SJSA1 (cell line): Measurements from ENCODE around the gene NKX2-3. TPM values are rescaled to one million over a fixed set of nuclear protein-coding genes. Genes with fewer than 3 reads are reported as not detected.
A peak's percentile ranks its signal among the peaks of the same experiment; 100 is the strongest.

Experiments
- DNase-seq, 2 experiments: peaks; one replicate each; pipeline ENCODE4 v3.0.0-alpha.2; 2015 to 2020; ENCODE audit warnings: low spot score in 2 of 2, low read depth in 1 of 2
- H3K27ac ChIP-seq: fragments of 250-450 bp; sonication (Bioruptor Pico); 2 replicates; pipeline ENCODE4 v1.5.1; 2020; ENCODE audit warnings: mild to moderate bottlenecking, moderate library complexity
- H3K27me3 ChIP-seq: fragments of 250-450 bp; sonication (Bioruptor Pico); replicated peaks from 2 replicates; pipeline ENCODE4 v1.5.1; 2020; ENCODE audit warnings: mild to moderate bottlenecking, moderate library complexity
- H3K36me3 ChIP-seq: fragments of 250-450 bp; sonication (Bioruptor Pico); 2 replicates; pipeline ENCODE4 v1.5.1; 2020; ENCODE audit warnings: mild to moderate bottlenecking
- H3K4me1 ChIP-seq: fragments of 250-450 bp; sonication (Bioruptor Pico); replicated peaks from 2 replicates; pipeline ENCODE4 v1.6.1; 2021; ENCODE audit warnings: mild to moderate bottlenecking
- H3K4me3 ChIP-seq: fragments of 250-450 bp; sonication (Bioruptor Pico); 2 replicates; pipeline ENCODE4 v1.5.1; 2020; ENCODE audit warnings: mild to moderate bottlenecking
- H3K9me3 ChIP-seq: fragments of 250-450 bp; sonication (Bioruptor Pico); replicated peaks from 2 replicates; pipeline ENCODE4 v1.5.1; 2020; ENCODE audit warnings: mild to moderate bottlenecking
- total RNA-seq: library from RNA; depleted of rRNA; stranded (reverse); fragments of >200 nt; shearing (Covaris generic); gene quantifications from 2 replicates; pipeline ENCODE4 v1.2.3, GENCODE V29; 2014; rRNA removed

NKX2-3 gene
- total RNA-seq: 1.4 TPM in 1 of 2 replicates, not detected in the other

DNA sequence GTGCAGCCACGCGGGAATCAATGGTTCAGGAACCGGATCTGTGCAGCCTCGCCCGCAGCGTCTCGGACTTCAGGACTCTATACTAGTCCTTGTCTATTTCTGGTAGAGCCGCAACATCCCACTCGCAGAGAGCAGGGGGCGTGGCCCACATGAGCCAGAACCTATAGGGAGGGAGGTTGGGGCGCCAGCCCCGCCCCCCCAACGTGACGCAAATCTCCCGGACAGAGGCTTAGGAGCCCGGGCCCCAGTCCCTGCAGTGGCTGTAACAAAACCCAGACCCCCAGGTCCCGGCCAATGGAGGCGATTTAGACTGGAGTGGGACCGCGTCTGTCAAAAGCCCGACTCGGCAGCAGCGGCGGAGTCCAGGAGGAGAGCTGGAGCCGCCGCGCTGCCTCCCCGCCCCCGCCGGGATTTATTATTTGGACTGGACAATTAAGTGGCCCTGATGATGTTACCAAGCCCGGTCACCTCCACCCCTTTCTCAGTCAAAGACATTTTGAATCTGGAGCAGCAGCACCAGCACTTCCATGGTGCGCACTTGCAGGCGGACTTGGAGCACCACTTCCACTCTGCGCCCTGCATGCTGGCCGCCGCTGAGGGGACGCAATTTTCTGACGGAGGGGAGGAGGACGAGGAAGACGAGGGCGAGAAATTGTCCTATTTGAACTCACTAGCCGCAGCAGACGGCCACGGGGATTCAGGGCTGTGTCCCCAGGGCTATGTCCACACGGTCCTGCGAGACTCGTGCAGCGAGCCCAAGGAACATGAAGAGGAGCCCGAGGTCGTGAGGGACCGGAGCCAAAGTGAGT is at the start of gene NKX2-3:
TSS of gene NKX2-3 (plus strand) at position 256 of the 809 bp plus-strand sequence. CDS start at position 446, 190 bp downstream.
- no peaks in the 10 kb centered on the region for H3K36me3 ChIP-seq
- H3K4me3 ChIP-seq: no peak within 1 kb of the TSS
- H3K27me3 ChIP-seq: peaks cover 98% of the 10 kb centered on the region
- DNase-seq: peak in 1 of 2 experiments; percentile 22
- H3K9me3 ChIP-seq: no peaks in the 10 kb centered on the region
- H3K27ac ChIP-seq: no peak within 1 kb of the TSS
- H3K4me1 ChIP-seq: peaks cover 10% of the 10 kb centered on the region

- Histone ChIP-seq H3K27ac (no peak overlapping the region), H3K9me3 (no peaks in the 10 kb centered on the region)
Measured at GRCh38 chr10:99484626-99485581, 47.8 kb upstream of the NKX2-3 start.

GRCh38 chr10:99487125-99487807 is 45.5 kb upstream of the NKX2-3 start:
- Histone ChIP-seq H3K27ac (no peak overlapping the region), H3K4me3 (no peak overlapping the region), H3K36me3 (no peaks in the 10 kb centered on the region), H3K27me3 (peaks cover 49% of the 10 kb centered on the region), H3K9me3 (no peaks in the 10 kb centered on the region), H3K4me1 (no peaks in the 10 kb centered on the region)
- DNase-seq: no peak

More at GRCh38 chr10:99484626-99485581, 47.8 kb upstream of the NKX2-3 start:
- no peaks in the 10 kb centered on the region for H3K4me1 ChIP-seq
- no peak for DNase-seq
- peaks cover 31% of the 10 kb centered on the region for H3K27me3 ChIP-seq
- H3K36me3 ChIP-seq: no peaks in the 10 kb centered on the region
- no peak overlapping the region for H3K4me3 ChIP-seq

DNA sequence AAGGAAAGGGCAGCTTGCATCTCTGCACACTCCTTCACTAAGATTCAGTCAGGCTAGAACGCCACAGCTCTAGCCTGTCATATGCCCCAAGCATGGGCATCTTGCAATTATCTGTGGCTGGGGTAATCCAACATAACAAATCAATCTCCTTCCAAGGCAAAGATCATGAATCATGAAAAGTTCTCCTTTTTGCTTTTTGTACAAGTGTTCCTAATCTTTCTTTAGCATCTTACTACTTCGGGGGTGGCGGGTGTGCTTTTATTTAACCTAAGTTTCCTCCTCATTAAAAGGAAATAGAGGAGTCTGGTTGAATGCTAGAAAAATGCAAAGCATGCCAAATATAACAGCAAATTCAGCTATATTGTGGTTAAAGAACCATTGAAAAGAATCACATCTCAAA is 43.5 kb upstream of the NKX2-3 start:
- H3K36me3 ChIP-seq: no peaks in the 10 kb centered on the region
- no peak overlapping the region for H3K27ac ChIP-seq
- H3K27me3 ChIP-seq: peaks cover 45% of the 10 kb centered on the region
- H3K4me1 ChIP-seq: no peaks in the 10 kb centered on the region
- no peak overlapping the region for H3K4me3 ChIP-seq
- H3K9me3 ChIP-seq: no peaks in the 10 kb centered on the region
- DNase-seq: no peak

- Histone ChIP-seq H3K27ac (no peak overlapping the region), H3K36me3 (no peaks in the 10 kb centered on the region), H3K9me3 (peaks cover 7% of the 10 kb centered on the region; the same call in 1 of the 2 replicates), H3K4me3 (no peak overlapping the region), H3K27me3 (peaks cover 1% of the 10 kb centered on the region), H3K4me1 (no peaks in the 10 kb centered on the region)
- no peak for DNase-seq
Measured at GRCh38 chr10:99497343-99498025, 35.3 kb upstream of the NKX2-3 start.

GRCh38 chr10:99506416-99506815 is 26.3 kb upstream of the NKX2-3 start:
- Histone ChIP-seq H3K27ac (no peak overlapping the region), H3K4me1 (no peaks in the 10 kb centered on the region), H3K36me3 (no peaks in the 10 kb centered on the region), H3K9me3 (no peaks in the 10 kb centered on the region), H3K4me3 (no peak overlapping the region), H3K27me3 (peaks cover 5% of the 10 kb centered on the region; the same call in 1 of the 2 replicates)
- no peak for DNase-seq

DNA sequence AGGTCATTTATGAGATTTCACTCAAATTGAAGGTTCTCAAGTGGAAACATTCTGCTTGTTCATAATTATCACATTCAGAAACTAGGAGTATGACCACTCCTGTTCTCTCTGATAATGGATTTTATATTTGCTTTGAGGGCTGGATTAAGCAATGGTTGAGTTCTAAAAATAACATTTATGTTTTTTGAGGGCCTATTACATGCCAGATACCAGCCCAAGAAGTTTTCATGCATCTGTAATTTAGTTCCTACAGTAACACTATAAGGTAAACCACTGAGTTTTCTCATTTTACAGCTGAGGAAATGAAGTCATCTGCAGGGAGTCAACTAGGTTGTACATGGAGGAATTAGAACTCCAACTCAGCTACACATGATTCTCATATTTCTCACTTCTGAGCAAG is 25.5 kb upstream of the NKX2-3 start:
- no peaks in the 10 kb centered on the region for H3K4me1 ChIP-seq
- H3K27ac ChIP-seq: no peak overlapping the region
- no peaks in the 10 kb centered on the region for H3K9me3 ChIP-seq
- H3K4me3 ChIP-seq: no peak overlapping the region
- DNase-seq: no peak
- H3K27me3 ChIP-seq: 0 out of 2 replicates have a peak, but pooled peaks cover 5% of the 10 kb centered on the region
- no peaks in the 10 kb centered on the region for H3K36me3 ChIP-seq

DNA sequence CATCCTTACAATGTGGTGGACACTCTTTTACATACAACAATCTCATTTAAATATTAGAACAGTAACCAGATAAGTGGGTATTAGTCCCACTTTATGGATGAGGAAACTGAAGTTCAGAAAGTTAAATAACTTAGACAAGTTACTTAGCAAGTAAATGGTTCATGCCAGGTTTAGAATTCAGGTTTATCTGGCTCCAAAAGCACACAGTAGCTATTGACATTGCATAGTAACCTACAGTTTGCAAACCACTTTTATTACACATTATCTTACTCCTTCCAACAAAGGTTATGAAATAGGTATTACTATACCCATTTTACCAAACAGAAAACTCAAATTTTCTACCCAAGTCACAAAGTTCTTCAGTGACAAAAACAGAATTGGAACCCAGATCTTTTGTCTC is 19.7 kb upstream of the NKX2-3 start:
- no peaks in the 10 kb centered on the region for H3K9me3 ChIP-seq
- no peak for DNase-seq
- H3K4me1 ChIP-seq: no peaks in the 10 kb centered on the region
- H3K36me3 ChIP-seq: no peaks in the 10 kb centered on the region
- no peak overlapping the region for H3K27ac ChIP-seq
- H3K27me3 ChIP-seq: 0 out of 2 replicates have a peak, but pooled peaks cover 8% of the 10 kb centered on the region
- H3K4me3 ChIP-seq: no peak overlapping the region

- Histone ChIP-seq H3K4me1 (peaks cover 8% of the 10 kb centered on the region), H3K36me3 (no peaks in the 10 kb centered on the region), H3K4me3 (no peak overlapping the region), H3K27ac (no peak overlapping the region), H3K27me3 (peaks cover 27% of the 10 kb centered on the region), H3K9me3 (no peaks in the 10 kb centered on the region)
- no peak for DNase-seq
Measured at GRCh38 chr10:99519690-99520039, 13.1 kb upstream of the NKX2-3 start.

DNA sequence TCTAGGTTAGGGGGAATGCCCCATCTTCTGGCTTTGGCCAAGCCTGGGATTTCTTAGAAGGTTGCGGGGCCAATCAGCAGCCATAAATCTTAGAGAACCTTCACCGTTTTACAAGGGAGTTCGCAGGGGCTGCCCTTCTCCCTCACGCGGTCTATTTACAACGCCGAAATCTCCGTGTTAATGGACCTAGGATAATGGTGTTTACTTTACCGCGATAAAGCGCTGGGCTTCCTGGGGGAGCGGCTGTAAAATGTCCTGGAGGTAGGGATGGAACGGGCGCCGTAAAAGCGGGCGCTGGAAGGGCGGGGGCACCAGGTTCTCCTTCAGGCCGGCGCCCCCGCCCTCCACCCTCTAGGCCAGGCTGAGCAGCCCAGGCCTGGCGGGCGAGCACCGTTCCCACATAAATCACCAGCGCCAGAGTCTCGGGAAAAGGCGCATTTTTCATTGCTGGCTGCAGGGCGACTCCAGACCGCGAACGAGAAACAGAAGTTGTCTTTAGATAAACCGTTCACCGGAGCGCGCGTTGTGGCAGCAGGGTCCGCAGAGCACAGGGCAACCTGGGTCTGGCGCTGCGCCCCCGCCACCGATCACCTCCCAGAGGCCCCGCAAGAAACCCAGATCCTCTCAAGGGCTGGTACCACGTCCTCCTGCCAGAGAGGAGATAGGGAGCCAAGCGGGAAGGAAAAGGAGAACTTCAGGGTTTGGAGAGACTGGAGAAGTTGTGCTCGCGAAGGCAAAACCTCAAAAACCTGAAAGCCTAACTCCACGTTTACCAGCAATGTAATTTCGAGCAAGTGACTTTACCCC is 12.5 kb upstream of the NKX2-3 start:
- no peak for DNase-seq
- Histone ChIP-seq H3K4me1 (peaks cover 8% of the 10 kb centered on the region), H3K27ac (no peak overlapping the region), H3K27me3 (peaks cover 23% of the 10 kb centered on the region), H3K36me3 (no peaks in the 10 kb centered on the region), H3K9me3 (no peaks in the 10 kb centered on the region), H3K4me3 (no peak overlapping the region)

GRCh38 chr10:99520847-99521764 is 11.6 kb upstream of the NKX2-3 start:
- Histone ChIP-seq H3K27ac (no peak overlapping the region), H3K4me1 (peaks cover 8% of the 10 kb centered on the region), H3K9me3 (no peaks in the 10 kb centered on the region), H3K36me3 (no peaks in the 10 kb centered on the region), H3K4me3 (no peak overlapping the region), H3K27me3 (peaks cover 23% of the 10 kb centered on the region)
- no peak for DNase-seq
